HG02981 (cell line): ENCODE data around the gene GLYATL1.

Experiments used
- ATAC-seq: cut with Tn5 transposase; IDR thresholded peaks from one replicate; pipeline ENCODE4 v1.9.1; 2021; ENCODE audit warnings: mild to moderate bottlenecking, moderate library complexity; ENCODE audit not compliant: unreplicated experiment

GLYATL1 gene

GRCh38 chr11:58939277-58939676, at the start of gene GLYATL1:
GLYATL1 (plus strand) TSS chr11:58939488; CDS start chr11:58947088, 7,600 bp downstream.
- no peak for ATAC-seq

- no peak for ATAC-seq
Measured at GRCh38 chr11:58893899-58894298, 45.4 kb upstream of the GLYATL1 start.

- no peak for ATAC-seq
Measured at GRCh38 chr11:58898106-58898505, 41.2 kb upstream of the GLYATL1 start.

GRCh38 chr11:58900479-58901420, 38.5 kb upstream of the GLYATL1 start:
- ATAC-seq = peak; percentile 52

- no peak for ATAC-seq
Measured at GRCh38 chr11:58902881-58903280, 36.4 kb upstream of the GLYATL1 start.

GRCh38 chr11:58905011-58905720, 34.1 kb upstream of the GLYATL1 start:
- ATAC-seq = no peak

GRCh38 chr11:58905721-58906547, 33.4 kb upstream of the GLYATL1 start:
- ATAC-seq = no peak

GRCh38 chr11:58907780-58908179, 31.5 kb upstream of the GLYATL1 start:
- ATAC-seq = no peak

GRCh38 chr11:58912124-58912523, 27.2 kb upstream of the GLYATL1 start:
- no peak for ATAC-seq

GRCh38 chr11:58913685-58914084, 25.6 kb upstream of the GLYATL1 start:
- ATAC-seq = no peak

- no peak for ATAC-seq
Measured at GRCh38 chr11:58914821-58915543, 24.3 kb upstream of the GLYATL1 start.

GRCh38 chr11:58916637-58917036, 22.7 kb upstream of the GLYATL1 start:
- ATAC-seq = no peak

- ATAC-seq = no peak
Measured at GRCh38 chr11:58917159-58917783, 22.0 kb upstream of the GLYATL1 start.

- no peak for ATAC-seq
Measured at GRCh38 chr11:58919561-58919960, 19.7 kb upstream of the GLYATL1 start.

GRCh38 chr11:58919980-58920379, 19.3 kb upstream of the GLYATL1 start:
- ATAC-seq = no peak

GRCh38 chr11:58921778-58922390, 17.4 kb upstream of the GLYATL1 start:
- no peak for ATAC-seq

GRCh38 chr11:58922479-58922878, 16.8 kb upstream of the GLYATL1 start:
- no peak for ATAC-seq

GRCh38 chr11:58923300-58923788, 15.9 kb upstream of the GLYATL1 start:
- peak; percentile 89 for ATAC-seq

- ATAC-seq = no peak
Measured at GRCh38 chr11:58924230-58924629, 15.1 kb upstream of the GLYATL1 start.
